HG03095 (cell line): Measurements from ENCODE around the gene DDX20.
"Not testable (repeated sequence)": the region's sequence is repeated elsewhere in the genome, so short reads cannot be mapped to it uniquely, and the experiment has no call there.

Experiments used
- ATAC-seq: cut with Tn5 transposase; IDR thresholded peaks from one replicate; pipeline ENCODE4 v1.9.1; 2021; ENCODE audit warnings: moderate library complexity; ENCODE audit not compliant: unreplicated experiment

Gene DDX20

DNA sequence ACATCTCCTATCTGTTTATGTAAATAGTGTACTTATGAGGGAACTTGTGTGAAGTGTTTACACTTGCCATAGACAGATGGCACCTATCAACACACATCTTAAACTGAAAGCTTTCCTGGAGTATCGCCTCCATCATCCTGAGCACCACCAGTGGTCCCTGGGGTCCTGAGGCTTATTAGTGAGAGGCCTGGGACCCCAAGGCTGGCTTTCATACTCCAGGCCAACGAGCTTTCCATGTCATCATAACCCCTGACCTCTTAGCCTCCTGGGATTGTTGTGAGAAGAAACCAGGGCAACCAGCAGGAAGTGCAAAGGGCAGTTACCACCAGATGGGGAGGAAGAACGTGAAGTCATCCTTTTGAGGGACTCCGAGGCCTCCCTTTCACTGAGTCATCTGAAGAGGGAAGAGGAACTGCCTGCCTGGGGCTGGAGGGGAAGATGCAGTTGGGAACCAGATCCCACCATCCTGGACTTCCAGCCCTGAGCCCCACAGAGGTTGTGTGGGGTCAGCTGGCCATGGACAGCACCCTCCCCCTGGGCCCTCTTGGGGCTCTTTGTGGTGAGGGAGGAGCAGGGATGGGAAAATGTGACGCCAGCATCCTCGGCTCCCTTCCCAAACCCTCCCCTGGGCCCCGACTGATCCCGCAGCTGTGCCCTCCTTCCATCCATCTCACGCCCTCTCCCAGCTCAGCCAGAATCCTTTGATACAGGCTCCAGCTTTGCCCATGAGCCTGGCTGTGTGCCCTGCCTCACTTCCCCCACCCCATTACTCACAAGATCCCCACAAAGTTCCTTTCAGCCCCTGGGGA lies 22.3 kb upstream of the DDX20 start:
- no peak for ATAC-seq

DNA sequence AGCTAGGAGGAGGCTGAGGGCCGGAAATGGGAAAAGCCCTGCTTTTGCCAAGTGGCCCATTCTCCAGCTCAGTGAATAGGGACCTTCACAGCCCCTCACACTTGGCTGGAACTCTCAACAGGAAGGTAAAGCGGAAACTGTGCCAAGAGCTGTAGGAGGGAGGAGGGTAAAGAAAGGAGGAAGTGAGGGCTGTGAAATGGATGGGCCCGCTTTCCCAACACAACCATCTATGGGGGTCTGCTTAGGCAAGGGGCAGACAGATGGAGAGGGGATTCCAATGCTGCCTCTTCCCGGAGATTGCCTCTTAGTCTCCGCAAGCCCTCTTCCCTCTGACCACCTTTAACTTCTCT lies 21.7 kb upstream of the DDX20 start:
- no peak for ATAC-seq

DNA sequence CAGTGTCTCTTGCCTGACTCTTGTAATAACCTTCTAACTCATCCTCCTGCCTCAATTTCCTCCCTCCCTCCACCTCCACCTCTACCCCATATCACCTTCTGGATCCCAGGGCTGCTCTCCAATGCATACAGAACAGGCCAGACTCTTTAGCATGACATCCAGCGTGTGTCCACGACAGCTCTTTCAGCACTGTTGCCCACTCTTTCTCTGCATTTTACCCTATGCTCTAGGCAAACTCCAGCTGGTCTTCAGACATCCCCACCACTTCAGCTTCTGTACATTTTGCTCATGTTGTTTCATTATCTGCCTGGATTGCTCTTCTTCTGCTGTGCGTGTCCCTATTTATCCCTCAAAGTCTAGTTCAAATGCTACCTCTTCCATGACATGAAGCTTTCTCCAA lies 21.3 kb upstream of the DDX20 start:
- no peak for ATAC-seq

DNA sequence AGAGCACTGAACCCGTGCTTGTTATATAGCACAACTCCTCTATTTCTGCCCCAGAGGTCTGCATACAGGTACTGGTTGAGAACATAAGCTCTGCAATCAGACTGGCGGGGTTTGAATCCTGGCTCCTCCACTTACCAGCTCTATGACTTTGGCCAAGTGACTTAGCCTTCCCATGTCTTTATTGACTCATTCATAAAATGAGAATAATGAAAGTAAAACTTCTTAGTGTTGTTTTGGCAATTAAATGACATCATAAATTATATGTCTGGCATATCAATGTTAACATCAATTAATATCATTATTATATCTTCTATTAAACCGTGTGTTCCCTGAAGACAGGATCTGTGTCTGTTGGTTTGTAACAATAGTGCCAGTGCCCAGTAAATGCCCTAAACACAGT lies 20.8 kb upstream of the DDX20 start:
- no peak for ATAC-seq

DNA sequence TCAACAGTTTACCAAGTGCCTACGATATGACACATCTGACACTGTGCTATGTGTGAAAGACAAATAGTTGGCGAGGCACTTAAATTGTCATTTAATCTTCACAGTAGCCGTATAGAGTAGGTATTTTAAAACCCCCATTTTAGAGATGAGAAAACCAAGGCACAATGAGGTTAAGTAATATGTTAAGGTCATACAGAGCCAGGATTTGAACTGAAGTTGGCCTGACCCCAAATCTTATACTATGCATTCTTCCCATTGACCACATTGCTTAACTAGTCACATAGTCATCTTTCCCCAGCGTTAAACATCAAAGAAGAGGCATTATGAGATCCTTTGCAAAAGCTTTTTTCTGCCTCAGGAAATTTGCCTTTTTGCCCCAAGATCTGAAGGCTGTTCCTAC lies 20.4 kb upstream of the DDX20 start:
- ATAC-seq = no peak

DNA sequence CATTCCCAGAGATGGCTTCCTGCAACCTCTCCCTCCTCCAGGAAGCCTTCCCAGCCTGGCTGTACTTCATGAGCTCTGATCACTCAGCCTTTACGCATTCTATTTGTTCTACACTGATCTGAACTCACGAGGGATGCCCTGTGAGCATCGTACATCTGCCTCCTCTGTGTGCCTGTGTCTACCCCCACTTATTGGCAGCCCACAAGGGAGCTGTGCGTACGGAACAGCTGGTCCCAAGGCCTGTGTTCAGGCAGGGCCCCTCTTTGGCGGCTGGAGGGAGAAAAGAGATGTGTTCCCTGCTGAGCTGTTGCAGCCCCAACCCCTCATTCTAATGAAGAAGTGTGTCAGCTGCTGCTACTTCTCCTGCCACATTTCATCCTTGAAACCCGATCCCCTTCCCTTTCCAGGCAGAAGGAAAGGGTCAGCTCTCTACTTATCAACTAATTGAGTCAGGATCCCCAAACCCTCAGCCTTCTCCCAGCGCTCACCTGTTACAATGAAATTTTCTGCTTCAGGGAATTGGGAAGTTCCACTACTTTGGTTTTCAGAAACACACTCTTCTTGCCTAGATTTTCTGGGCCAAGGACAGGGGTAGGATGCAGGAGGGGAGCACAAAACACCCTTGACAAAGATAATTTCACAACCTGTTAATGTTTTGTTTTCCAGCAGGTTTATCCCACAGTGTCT lies 19.7 kb upstream of the DDX20 start:
- no peak for ATAC-seq

DNA sequence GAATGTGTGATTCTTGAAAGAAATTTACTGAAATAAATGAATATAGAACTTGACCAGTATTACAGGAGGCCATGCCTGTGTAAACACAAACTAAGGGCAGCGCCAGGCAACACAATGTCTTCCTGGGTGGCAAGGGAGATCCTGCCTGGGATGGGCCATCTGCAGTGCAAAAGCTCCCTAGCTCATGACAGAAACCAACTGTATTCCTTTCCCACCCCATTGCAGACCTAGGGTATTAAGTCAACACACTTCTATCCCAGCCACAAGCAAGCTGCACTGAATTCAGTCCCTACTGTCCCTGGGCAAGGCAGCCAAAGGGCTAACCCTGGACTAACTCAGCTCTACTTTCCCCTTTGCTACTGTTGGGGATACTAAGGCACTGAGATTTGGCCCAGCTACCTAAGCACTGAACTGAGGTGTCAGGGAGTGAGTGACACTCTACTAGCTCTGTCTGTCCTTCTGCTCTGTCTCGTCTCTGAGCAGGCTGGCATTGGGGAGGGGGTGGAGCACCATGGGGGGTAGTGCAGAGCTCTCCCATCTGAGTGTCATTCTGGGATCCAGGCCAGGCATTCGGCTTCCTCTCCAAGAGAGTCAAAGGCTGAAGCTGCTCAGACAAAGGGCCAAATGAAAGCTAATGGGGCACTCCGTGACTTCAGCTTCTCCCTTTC lies 19.0 kb upstream of the DDX20 start:
- ATAC-seq = no peak

DNA sequence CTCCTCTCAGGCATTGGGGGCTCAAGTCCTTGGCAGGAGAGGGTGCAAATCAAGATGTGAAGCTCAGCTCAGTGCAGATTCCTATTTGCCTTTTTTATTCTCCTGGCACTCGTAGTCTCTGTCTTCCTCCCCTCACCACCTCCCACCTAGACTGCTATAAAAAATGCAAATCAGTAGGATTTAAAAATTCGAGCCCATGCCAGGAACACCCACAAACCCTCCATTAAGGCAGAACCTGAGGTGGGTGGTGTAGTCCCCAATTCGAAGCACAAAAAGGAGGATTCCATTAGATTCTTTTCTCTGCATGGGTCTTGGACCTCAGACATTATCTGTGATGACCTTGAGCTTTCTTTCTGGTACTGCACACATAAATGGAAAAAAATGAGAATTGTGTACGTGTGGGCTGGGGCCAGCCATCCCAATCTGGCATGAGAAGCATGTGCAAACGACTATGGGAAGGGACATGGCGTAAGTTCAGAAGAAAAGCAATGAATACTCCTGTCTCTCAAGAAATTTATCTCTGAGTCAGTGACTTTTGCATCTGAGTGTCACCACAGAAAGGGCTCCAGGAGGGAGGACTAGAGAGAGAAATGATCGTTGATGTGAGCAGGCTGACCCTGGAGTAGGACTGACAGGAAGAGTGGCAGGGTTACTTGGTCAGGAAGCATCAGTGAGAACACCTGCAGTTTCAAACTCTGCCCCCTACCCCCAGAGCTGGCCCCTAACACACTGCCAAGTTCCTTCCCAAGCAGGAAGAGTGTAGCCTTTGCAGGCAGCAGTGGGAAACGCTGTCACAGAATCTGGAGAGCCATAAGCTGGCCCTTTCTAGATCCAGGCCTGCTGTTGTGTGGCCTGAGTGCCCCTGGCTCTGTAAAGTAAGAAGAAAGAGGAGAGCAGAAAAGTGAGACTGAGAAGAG lies 18.2 kb upstream of the DDX20 start:
- no peak for ATAC-seq

DNA sequence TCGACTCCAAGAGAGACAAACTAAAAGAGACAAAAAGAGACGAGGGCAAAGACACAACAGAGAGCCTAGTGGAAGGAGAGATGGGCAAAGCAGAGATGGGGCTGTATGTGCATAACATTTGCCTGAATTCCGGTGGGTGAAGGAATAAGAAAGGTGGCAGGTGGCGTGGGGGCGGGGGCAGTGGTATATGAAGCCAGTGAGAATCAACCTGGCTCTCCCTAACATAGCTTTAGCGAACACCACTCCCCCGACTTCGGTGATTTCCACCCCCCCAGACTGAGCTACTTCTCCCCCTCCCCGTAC lies 17.6 kb upstream of the DDX20 start:
- ATAC-seq = no peak

DNA sequence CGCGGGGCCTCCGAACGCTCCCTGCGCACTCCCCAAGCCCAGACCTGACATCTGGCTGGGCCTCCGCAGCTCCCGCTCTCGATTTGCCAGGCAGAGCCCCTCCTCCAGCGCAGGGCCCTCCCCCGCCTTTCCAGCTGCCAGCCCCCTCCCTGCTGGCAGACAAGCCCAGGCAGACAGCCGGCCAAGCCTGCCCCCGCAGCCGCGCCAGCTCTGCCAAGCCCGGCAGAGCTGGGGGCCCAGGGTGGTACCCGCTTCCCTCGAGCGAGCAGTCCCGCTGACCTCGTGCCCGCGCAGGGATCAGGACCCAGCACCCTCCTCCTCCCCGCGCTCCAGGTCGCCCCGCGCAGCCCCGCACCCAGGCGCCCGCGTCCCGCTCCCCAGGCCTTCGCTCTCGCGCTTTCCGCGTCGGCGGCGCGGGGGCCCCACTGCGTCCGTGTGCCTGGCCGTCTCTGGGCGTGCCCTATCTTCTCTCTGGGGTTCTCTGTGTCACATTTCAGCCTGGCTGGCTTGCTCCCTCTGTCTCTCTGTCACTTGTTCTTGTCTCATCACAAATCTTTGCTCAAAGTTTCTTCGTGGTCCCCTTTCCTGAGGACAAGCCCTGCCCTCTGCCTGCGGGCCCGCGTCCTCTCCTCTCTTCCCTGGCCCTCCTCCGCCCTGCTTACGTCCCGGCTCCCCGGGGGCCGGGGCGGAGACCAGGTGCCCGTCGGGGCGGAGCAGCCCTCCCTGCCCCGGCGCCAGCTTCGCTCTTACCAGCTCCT lies 17.1 kb upstream of the DDX20 start:
- peak; percentile 28 for ATAC-seq

DNA sequence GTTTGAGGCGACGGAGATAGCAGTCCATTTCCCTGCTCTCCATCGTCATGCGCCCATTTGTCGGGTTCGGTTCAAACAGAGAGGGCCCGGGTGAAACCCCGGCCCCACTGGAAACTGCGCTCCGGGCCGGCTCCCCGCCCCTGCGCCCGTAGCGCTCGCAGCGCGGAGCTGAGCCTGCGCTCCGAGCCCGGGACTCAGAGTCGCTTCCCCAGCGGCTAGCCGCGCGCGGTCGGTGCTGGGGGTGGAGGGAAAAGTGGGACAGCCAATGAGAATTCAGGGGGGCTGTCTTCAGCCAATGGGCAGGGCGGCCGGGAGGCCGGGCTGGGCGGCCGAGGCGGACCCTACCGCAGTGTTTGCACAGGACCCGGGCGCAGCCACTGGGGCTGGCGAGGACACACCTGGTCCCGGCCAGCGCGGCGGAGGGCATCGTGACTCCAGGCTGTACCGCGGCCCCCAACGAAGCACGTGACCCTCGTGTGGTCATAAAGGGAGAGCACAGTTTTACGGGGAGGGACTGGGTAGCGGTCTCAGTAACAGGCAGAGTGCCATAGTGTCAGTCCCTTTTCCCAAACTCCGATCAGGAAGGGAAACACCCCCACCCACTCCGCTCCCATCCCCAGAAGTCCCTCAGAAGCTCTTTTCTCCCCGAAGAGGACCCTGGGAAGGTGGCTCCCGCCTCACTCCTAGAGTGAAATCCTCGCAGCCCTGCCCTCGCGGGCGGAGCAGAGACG lies 16.3 kb upstream of the DDX20 start, which contains the start of gene INKA2:
Gene INKA2 (minus strand): TSS at position 202 of the 731 bp plus-strand sequence. CDS start 153 bp downstream, at position 49.
- ATAC-seq = peak; percentile 90

DNA sequence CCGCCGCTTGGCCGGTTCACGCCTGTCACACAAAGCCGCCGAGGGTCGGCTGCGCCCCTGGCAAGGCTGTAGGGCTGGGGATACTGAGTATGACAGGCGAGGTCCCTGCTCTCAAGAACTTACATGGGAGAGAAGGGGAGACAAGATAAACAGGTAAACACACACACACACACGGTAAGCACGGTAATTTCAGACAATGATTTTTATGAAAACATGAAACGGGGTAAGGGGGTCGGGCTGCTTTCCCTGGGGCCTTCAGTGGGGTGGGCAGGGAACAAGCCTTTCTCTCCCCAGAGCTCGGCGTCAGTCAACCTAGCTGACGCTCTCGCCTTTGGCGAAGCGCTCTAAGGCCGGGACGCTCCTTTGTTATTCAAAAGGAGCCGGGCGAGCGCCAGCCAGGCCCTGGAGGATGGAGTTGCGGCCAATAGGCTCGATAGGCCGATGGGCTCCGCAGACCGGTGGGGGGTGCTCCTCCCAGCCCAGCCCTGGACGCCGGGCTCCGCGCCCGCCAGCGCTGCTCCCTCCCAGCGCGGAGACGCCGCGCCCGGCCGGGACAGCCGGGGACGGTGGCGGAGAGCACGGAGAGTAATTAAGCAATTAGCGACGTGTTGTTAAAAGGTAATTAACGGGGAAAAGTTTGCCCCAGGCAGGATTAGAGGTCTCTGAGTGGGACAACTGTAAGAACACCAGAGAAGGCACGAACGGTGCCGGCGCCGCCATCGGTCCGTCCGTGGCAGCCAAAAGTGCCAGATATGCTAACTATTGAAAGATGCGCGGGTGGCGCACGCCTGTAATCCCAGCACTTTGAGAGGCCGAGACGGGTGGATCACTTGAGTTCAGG lies 15.6 kb upstream of the DDX20 start:
- no peak for ATAC-seq

DNA sequence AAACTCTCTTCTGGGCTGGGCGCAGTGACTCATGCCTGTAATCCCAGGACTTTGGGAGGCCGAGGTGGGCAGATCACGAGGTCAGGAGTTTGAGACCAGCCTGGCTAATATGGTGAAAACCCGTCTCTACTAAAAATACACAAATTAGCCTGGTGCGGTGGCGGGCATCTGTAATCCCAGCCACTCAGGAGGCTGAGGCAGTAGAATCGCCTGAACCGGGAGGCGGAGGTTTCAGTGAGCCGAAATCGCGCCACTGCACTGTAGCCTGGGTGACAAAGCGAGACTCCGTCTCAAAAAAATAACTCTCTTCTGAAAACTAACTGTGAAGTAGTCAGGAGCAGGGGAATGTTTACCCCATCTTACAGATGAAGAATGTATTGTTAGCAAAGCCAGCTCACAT lies 13.4 kb upstream of the DDX20 start:
- not testable (repeated sequence) for ATAC-seq

DNA sequence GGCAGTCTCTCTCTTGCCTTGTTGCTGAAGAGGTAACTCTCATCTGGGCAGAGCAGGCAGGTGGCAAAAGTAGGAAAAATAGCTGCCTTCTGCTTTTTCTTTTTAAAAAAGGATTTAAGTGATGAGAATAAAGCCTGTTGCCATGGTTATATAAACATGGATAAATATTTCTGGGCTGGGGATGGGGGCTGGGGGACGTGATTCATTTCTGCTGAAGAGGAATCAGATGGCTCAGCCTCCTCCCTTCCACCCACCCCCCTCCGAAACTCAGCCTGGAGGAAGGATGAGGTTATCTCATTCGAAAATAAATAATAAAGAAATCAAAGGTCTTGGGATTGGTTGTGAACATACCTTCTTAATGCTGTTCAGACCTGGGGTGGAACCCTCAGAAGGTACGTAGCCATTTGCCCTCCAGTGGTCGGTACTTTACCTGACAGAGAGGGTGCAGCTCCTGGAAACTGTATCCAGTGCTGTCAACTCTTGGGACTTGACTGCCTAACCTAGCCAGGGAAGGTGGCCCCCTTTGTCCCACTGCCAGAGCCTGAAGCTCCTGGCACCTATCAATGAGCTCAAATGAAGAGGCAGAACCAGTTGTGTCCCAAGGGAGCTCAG lies 12.7 kb upstream of the DDX20 start:
- no peak for ATAC-seq

DNA sequence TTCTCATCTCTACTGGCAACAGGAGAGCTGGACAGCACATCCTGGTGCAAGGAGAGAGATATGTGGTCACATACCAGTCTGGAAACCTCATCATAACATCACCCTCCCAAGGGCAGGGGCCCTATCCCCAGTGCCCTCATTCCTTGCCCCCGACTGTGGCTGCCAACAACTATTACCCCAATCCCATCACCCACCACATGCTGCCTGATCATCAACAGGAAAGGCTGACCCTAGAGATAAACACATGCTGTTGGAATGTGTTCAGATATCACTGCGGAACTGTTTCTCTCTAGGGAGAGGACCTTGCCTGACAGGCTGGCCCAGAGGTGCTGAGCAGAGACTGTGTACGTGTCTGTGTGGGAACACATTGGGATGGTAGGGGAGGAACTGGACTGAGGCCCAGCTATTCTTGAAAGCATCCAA lies 12.0 kb upstream of the DDX20 start:
- no peak for ATAC-seq

DNA sequence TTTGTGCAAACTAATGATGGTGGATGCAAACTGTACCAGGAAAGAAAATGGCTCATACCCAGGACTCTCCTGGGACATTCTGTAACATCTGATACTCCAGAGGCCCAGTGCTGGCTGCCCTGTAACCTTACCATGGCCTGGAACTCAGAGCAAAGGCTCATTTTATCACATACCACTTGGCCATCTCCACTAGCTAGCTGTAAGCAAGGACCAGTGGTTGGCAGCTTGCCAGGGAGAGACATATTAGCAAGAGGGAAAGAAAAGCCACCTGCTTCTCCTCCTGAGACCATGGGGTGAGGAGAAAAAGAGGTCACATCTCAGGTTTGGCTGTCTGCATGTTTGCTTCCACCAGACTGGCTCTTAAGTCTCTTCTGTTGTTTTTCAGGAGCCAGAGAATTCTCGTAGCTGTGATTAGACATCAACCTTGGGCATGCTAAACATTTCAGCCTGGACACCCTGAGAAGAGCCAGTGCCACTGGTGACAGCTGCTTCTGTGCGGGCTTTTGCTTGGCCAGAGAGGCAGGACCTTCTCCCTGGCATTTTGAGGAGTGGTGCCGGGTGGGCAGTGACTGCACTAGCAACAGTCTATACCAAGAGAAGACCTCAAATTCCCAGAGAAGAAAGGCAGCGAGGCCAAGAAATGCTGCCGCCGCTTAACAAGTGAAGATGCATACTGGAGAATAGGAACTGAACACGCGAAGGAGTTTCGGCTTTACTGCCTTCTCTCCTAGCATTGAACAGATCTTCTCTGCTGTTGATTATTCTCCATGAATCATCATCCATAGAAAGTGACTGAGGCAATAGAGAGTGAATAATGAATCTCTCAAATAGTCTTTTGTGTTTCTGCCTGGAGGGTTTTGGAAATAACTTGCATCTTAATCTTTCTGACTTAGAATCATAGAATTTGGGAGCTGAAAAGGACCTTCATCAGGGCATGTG lies 9.8 kb upstream of the DDX20 start:
- no peak for ATAC-seq

DNA sequence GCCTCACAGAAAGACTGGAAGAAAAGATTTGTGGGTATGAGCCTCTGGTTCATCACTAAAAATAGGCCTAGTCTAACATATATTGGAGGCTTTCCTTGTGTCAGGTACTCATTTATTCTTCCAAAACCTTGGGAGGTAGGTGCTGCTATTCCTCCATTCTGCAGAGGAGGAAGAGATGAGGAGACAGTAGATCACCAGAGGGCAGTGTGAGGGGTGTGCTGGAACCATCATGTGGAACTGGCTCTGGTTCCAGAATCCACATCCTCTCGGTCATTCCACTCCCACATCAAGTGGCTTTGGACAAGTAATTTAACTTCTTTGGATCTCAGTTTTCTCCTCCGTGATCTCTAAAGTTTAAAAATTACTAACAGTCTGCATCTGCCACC lies 9.1 kb upstream of the DDX20 start:
- ATAC-seq = no peak
